DND-41 (cell line): ENCODE measurements around the gene PHGDH.

Source experiments
- ATAC-seq: fragments of 200-7000 bp; cut with Tn5 transposase; 3 replicates; pipeline ENCODE4 v1.9.1; 2021; ENCODE audit warnings: low read depth; ENCODE audit not compliant: insufficient read depth
- DNase-seq: peaks from one replicate; pipeline ENCODE4 v3.0.0-alpha.2; 2020
- H2AFZ ChIP-seq: 2 replicates; pipeline ENCODE4 v1.6.0; 2012; ENCODE audit warnings: low read depth, low read length
- H3K27ac ChIP-seq: 2 replicates; pipeline ENCODE4 v1.5.1; 2012; ENCODE audit warnings: low read length, inconsistent platforms
- H3K27me3 ChIP-seq: fragments of 200-600 bp; sonication (generic); 2 replicates; pipeline ENCODE4 v1.6.0; 2012; ENCODE audit warnings: low read length, mild to moderate bottlenecking, inconsistent platforms; ENCODE audit not compliant: insufficient read depth, poor library complexity
- H3K36me3 ChIP-seq: 2 replicates; pipeline ENCODE4 v1.5.1; 2012; ENCODE audit warnings: low read length, inconsistent platforms; ENCODE audit not compliant: insufficient read depth
- H3K4me1 ChIP-seq: 2 replicates; pipeline ENCODE4 v1.5.1; 2012; ENCODE audit warnings: mild to moderate bottlenecking, low read length; ENCODE audit not compliant: insufficient read depth
- H3K4me2 ChIP-seq: 2 replicates; pipeline ENCODE4 v1.6.0; 2012; ENCODE audit warnings: mild to moderate bottlenecking, moderate library complexity, low read length, inconsistent platforms; ENCODE audit not compliant: insufficient read depth
- H3K4me3 ChIP-seq, 2 experiments: fragments of 200-600 bp in 1 of 2; shearing (Covaris generic) in 1 of 2; 2 replicates each; pipeline ENCODE4 v1.5.1; 2012 to 2016; ENCODE audit warnings: inconsistent platforms in 2 of 2, low read length in 2 of 2, mild to moderate bottlenecking in 2 of 2, low read depth in 1 of 2, moderate library complexity in 1 of 2
- H3K79me2 ChIP-seq: 2 replicates; pipeline ENCODE4 v1.6.0; 2012; ENCODE audit warnings: low read length, inconsistent platforms; ENCODE audit not compliant: insufficient read depth
- H3K9ac ChIP-seq: 2 replicates; pipeline ENCODE4 v1.6.0; 2012; ENCODE audit warnings: low read depth, mild to moderate bottlenecking, inconsistent platforms, low read length, moderate library complexity
- H3K9me3 ChIP-seq: 2 replicates; pipeline ENCODE4 v1.5.1; 2012; ENCODE audit warnings: low read length, moderate library complexity, mild to moderate bottlenecking, inconsistent platforms; ENCODE audit not compliant: insufficient read depth, severe bottlenecking
- H4K20me1 ChIP-seq: 2 replicates; pipeline ENCODE4 v1.6.0; 2012; ENCODE audit warnings: low read length; ENCODE audit not compliant: insufficient read depth
- CTCF ChIP-seq: IDR thresholded peaks from 2 replicates; pipeline ENCODE4 v1.5.1; 2012; ENCODE audit warnings: borderline replicate concordance, low read length, moderate library complexity, mild to moderate bottlenecking; ENCODE audit not compliant: poor library complexity, severe bottlenecking; ENCODE audit errors: extremely low read depth
- EZH2 ChIP-seq: IDR thresholded peaks from 3 replicates; pipeline ENCODE4 v1.6.1; 2012; ENCODE audit warnings: borderline replicate concordance, low read depth, mild to moderate bottlenecking, moderate library complexity, low read length, inconsistent platforms; ENCODE audit not compliant: severe bottlenecking

The PHGDH gene

GRCh38 chr1:119778359-119778758 lies 66.6 kb downstream of the PHGDH start:
- no peak overlapping the region for H3K9ac ChIP-seq
- DNase-seq (no peak), ATAC-seq (no peak)
- no peak overlapping the region for H2AFZ ChIP-seq
- no peak overlapping the region for H3K4me2 ChIP-seq
- no peaks in the 10 kb centered on the region for H3K36me3 ChIP-seq
- no peaks in the 10 kb centered on the region for H4K20me1 ChIP-seq
- no peak overlapping the region for H3K4me3 ChIP-seq
- peaks cover 10% of the 10 kb centered on the region for H3K27me3 ChIP-seq
- TF ChIP-seq EZH2 (no peak), CTCF (no peak)
- H3K4me1 ChIP-seq = no peaks in the 10 kb centered on the region
- no peaks in the 10 kb centered on the region for H3K9me3 ChIP-seq
- no peak overlapping the region for H3K27ac ChIP-seq
- no peaks in the 10 kb centered on the region for H3K79me2 ChIP-seq

DNA sequence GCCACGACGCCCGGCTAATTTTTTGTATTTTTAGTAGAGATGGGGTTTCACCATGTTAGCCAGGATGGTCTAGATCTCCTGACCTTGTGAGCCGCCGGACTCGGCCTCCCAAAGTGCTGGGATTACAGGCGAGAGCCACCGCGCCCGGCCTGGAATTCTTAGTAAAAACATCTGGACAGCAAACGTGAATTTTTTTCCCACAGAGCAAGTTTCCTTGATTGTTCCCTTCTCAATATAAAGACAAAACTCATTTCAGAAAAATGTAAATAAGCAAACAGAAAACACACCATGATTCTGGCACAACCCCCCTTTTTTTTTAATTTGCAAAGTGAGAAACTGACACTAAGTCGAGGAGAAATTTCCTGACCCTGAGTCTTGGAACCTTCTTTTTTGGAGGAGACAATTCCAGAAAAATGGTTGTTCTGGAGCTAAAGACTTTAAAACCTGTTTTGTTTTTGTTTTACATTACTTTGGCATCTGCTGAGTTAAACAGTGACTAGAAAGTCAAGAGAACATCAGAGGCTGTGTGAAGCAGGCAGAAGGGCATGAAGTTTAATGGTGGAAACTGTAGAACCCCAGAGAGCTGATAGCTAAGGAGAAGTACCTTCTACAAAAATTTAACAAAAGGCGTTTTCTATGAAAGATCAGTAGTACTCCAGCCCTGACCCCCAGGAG lies 67.3 kb downstream of the PHGDH start:
- Histone ChIP-seq H4K20me1 (no peaks in the 10 kb centered on the region), H3K4me3 (no peak overlapping the region)
- no peak for ATAC-seq

GRCh38 chr1:119779869-119780356 lies 68.2 kb downstream of the PHGDH start:
- ATAC-seq = 0 out of 3 replicates have a peak, but pooled peaks have one; percentile 29
- DNase-seq = no peak
- Histone ChIP-seq H2AFZ (no peak overlapping the region), H3K27ac (no peak overlapping the region), H4K20me1 (no peaks in the 10 kb centered on the region), H3K79me2 (no peaks in the 10 kb centered on the region), H3K9me3 (no peaks in the 10 kb centered on the region), H3K36me3 (no peaks in the 10 kb centered on the region), H3K4me1 (no peaks in the 10 kb centered on the region), H3K27me3 (peaks cover 10% of the 10 kb centered on the region), H3K4me2 (no peak overlapping the region), H3K9ac (no peak overlapping the region), H3K4me3 (no peak overlapping the region)
- no peak for TF ChIP-seq CTCF
- TF ChIP-seq EZH2 = no peak

More for the DNA sequence above, 67.3 kb downstream of the PHGDH start:
- Histone ChIP-seq H2AFZ (no peak overlapping the region), H3K27ac (no peak overlapping the region), H3K9me3 (no peaks in the 10 kb centered on the region), H3K79me2 (no peaks in the 10 kb centered on the region), H3K36me3 (no peaks in the 10 kb centered on the region), H3K27me3 (peaks cover 10% of the 10 kb centered on the region), H3K9ac (no peak overlapping the region), H3K4me2 (no peak overlapping the region), H3K4me1 (no peaks in the 10 kb centered on the region)
- DNase-seq = no peak
- TF ChIP-seq CTCF (no peak), EZH2 (no peak)
